Astrocyte (in vitro differentiated cells and primary cell): Measurements from ENCODE around the gene LAS1L. TPM values are rescaled to one million over a fixed set of nuclear protein-coding genes. Genes with fewer than 3 reads are reported as not detected.

Experiments
- DNase-seq: peaks from one replicate; pipeline ENCODE4 v3.0.0-alpha.2; 2010; ENCODE audit warnings: low read depth
- FAIRE-seq: peaks from 2 replicates; lab custom pipeline; 2011; peaks lifted over from hg19 to GRCh38; lab: Jason Lieb, UNC
- H2AFZ ChIP-seq: 2 replicates; pipeline ENCODE4 v1.6.0; 2012; ENCODE audit warnings: low read depth, low read length, inconsistent platforms
- H3K27ac ChIP-seq: 2 replicates; pipeline ENCODE4 v1.5.1; 2011; ENCODE audit warnings: low read depth, low read length, inconsistent platforms
- H3K27me3 ChIP-seq: 2 replicates; pipeline ENCODE4 v1.6.0; 2011; ENCODE audit warnings: low read length, inconsistent platforms; ENCODE audit not compliant: insufficient read depth
- H3K36me3 ChIP-seq: 2 replicates; pipeline ENCODE4 v1.5.1; 2011; ENCODE audit warnings: low read length, inconsistent platforms; ENCODE audit not compliant: insufficient read depth
- H3K4me1 ChIP-seq: 2 replicates; pipeline ENCODE4 v1.5.1; 2011; ENCODE audit warnings: low read length, inconsistent platforms; ENCODE audit not compliant: insufficient read depth
- H3K4me2 ChIP-seq: 2 replicates; pipeline ENCODE4 v1.6.0; 2012; ENCODE audit warnings: low read length, inconsistent platforms
- H3K4me3 ChIP-seq: 2 replicates; pipeline ENCODE4 v1.5.1; 2011; ENCODE audit warnings: low read depth, mild to moderate bottlenecking, low read length, inconsistent platforms; ENCODE audit not compliant: insufficient read depth
- H3K79me2 ChIP-seq: 2 replicates; pipeline ENCODE4 v1.6.0; 2012; ENCODE audit warnings: mild to moderate bottlenecking, low read length, inconsistent platforms; ENCODE audit not compliant: insufficient read depth
- H3K9ac ChIP-seq: 2 replicates; pipeline ENCODE4 v1.6.0; 2012; ENCODE audit warnings: mild to moderate bottlenecking, low read length, inconsistent platforms
- H3K9me3 ChIP-seq: 2 replicates; pipeline ENCODE4 v1.5.1; 2012; ENCODE audit warnings: low read depth, mild to moderate bottlenecking, low read length, inconsistent platforms; ENCODE audit not compliant: insufficient read depth
- H4K20me1 ChIP-seq: 2 replicates; pipeline ENCODE4 v1.6.0; 2012; ENCODE audit warnings: low read length, inconsistent platforms; ENCODE audit not compliant: insufficient read depth
- H3K27ac Mint-ChIP-seq: one replicate; pipeline ENCODE4 v1.8.0; 2021; ENCODE audit warnings: mild to moderate bottlenecking, mixed read lengths; ENCODE audit not compliant: unreplicated experiment
- H3K27me3 Mint-ChIP-seq: one replicate; pipeline ENCODE4 v1.8.0; 2021; ENCODE audit warnings: low read depth, mixed read lengths; ENCODE audit not compliant: unreplicated experiment
- H3K36me3 Mint-ChIP-seq: one replicate; pipeline ENCODE4 v1.8.0; 2021; ENCODE audit warnings: low read depth, mixed read lengths; ENCODE audit not compliant: unreplicated experiment
- H3K4me1 Mint-ChIP-seq: one replicate; pipeline ENCODE4 v1.8.0; 2021; ENCODE audit warnings: low read depth, mixed read lengths; ENCODE audit not compliant: unreplicated experiment
- H3K4me3 Mint-ChIP-seq: one replicate; pipeline ENCODE4 v1.8.0; 2021; ENCODE audit warnings: mild to moderate bottlenecking, moderate library complexity, mixed read lengths; ENCODE audit not compliant: unreplicated experiment
- H3K9me3 Mint-ChIP-seq: one replicate; pipeline ENCODE4 v1.8.0; 2021; ENCODE audit warnings: mild to moderate bottlenecking, mixed read lengths; ENCODE audit not compliant: unreplicated experiment
- EZH2 ChIP-seq: IDR thresholded peaks from 2 replicates; pipeline ENCODE4 v1.6.1; 2012; ENCODE audit warnings: mild to moderate bottlenecking, low read length, inconsistent platforms; ENCODE audit not compliant: insufficient read depth
- total RNA-seq: library from RNA; stranded (reverse); gene quantifications from 2 replicates; pipeline ENCODE4 v1.2.1, GENCODE V29; 2021
- TF ChIP-seq, protein P1 (sequence below): IDR thresholded peaks from 2 replicates; pipeline ENCODE4 v1.5.1; 2011; ENCODE audit warnings: low read depth, mild to moderate bottlenecking, inconsistent platforms, low read length, moderate library complexity; ENCODE audit not compliant: insufficient read depth

LAS1L gene
- total RNA-seq, 1 donor from 2014 or later, result 35.4 TPM

GRCh38 chrX:65532016-65532415 is 2.6 kb downstream of the LAS1L start:
- H3K27ac Mint-ChIP-seq, result no peak overlapping the region
- TF ChIP-seq EZH2, result no peak
- TF ChIP-seq, protein P1, sequence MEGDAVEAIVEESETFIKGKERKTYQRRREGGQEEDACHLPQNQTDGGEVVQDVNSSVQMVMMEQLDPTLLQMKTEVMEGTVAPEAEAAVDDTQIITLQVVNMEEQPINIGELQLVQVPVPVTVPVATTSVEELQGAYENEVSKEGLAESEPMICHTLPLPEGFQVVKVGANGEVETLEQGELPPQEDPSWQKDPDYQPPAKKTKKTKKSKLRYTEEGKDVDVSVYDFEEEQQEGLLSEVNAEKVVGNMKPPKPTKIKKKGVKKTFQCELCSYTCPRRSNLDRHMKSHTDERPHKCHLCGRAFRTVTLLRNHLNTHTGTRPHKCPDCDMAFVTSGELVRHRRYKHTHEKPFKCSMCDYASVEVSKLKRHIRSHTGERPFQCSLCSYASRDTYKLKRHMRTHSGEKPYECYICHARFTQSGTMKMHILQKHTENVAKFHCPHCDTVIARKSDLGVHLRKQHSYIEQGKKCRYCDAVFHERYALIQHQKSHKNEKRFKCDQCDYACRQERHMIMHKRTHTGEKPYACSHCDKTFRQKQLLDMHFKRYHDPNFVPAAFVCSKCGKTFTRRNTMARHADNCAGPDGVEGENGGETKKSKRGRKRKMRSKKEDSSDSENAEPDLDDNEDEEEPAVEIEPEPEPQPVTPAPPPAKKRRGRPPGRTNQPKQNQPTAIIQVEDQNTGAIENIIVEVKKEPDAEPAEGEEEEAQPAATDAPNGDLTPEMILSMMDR, result no peak
- no peak overlapping the region for H2AFZ ChIP-seq
- H3K4me3 ChIP-seq, result no peak overlapping the region
- no peaks in the 10 kb centered on the region for H3K27me3 Mint-ChIP-seq
- peaks cover 7% of the 10 kb centered on the region for H3K4me1 ChIP-seq
- H3K36me3 Mint-ChIP-seq, result peaks cover 6% of the 10 kb centered on the region
- H3K36me3 ChIP-seq, result peaks cover 7% of the 10 kb centered on the region
- peaks cover 30% of the 10 kb centered on the region for H3K79me2 ChIP-seq
- H3K9me3 Mint-ChIP-seq, result no peaks in the 10 kb centered on the region
- H3K27ac ChIP-seq, result no peak overlapping the region
- no peaks in the 10 kb centered on the region for H3K9me3 ChIP-seq
- H3K4me1 Mint-ChIP-seq, result peaks cover 12% of the 10 kb centered on the region
- H3K4me3 Mint-ChIP-seq, result peak overlapping the region; percentile 40
- peaks cover 8% of the 10 kb centered on the region for H4K20me1 ChIP-seq
- no peak overlapping the region for H3K9ac ChIP-seq
- H3K4me2 ChIP-seq, result no peak overlapping the region
- FAIRE-seq (no peak), DNase-seq (no peak)
- H3K27me3 ChIP-seq, result no peaks in the 10 kb centered on the region

DNA sequence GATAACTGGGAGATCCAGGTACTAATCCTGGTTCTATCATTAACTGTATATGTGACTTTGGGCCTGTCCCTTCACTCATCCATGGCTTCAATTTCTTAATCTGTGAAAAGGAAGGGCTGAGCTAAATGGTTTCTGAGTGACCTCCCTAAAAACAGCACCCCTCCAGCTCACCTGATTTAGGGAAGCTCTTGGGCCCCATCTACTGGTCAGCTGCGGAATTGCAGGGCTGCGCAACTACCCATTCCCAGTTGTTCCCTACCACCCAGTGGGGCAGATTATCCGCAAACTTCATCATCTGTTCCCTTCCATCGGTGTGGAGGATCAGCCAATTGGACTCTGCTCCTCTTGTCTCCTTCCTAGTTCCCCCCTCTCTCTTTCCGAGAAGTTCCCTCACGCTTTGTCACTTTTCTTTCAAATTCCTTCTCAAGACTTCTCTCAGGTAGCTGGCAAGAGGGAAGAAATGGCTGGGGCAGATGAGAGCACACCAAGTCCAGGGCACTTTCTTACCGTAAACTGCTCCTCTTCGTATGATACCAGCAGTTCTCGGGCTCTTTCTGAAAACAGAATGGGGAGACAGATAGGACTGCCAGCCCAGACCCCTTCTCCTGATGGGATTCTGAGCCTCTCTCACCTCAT is 5.8 kb downstream of the LAS1L start:
- peaks cover 6% of the 10 kb centered on the region for H3K36me3 Mint-ChIP-seq
- Histone ChIP-seq H3K9ac (no peak overlapping the region), H2AFZ (no peak overlapping the region), H3K79me2 (peaks cover 21% of the 10 kb centered on the region), H3K27me3 (no peaks in the 10 kb centered on the region), H3K9me3 (no peaks in the 10 kb centered on the region), H4K20me1 (peaks cover 8% of the 10 kb centered on the region), H3K36me3 (peaks cover 7% of the 10 kb centered on the region), H3K4me2 (no peak overlapping the region), H3K4me3 (no peak overlapping the region), H3K27ac (no peak overlapping the region), H3K4me1 (peaks cover 7% of the 10 kb centered on the region)
- FAIRE-seq, result peak; percentile 87
- H3K27me3 Mint-ChIP-seq, result no peaks in the 10 kb centered on the region
- peaks cover 12% of the 10 kb centered on the region for H3K4me1 Mint-ChIP-seq
- no peaks in the 10 kb centered on the region for H3K9me3 Mint-ChIP-seq
- no peak overlapping the region for H3K4me3 Mint-ChIP-seq
- H3K27ac Mint-ChIP-seq, result no peak overlapping the region
- TF ChIP-seq, protein P1, result peak; percentile 87
- no peak for TF ChIP-seq EZH2
- no peak for DNase-seq

DNA sequence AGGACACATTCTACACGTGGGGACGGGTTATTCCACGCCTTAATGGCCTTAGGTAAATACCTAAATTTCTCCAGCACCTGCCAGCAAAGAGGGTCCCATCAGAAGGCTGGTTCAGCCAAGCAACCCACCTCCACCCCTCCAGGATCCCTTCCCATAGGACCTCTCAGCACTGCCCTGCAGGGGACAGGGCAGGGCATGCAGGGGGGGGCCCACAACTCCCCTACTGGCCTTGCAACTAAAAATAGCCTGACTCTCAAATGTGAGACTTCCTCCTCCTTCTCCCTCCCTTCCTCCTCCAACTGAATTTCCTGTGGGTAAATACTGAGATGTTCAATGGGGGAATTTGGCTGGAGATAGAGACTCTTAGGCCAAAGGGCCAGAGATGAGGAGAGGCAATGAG is 6.3 kb downstream of the LAS1L start:
- no peak overlapping the region for H3K9ac ChIP-seq
- Mint-ChIP-seq H3K36me3 (peaks cover 6% of the 10 kb centered on the region), H3K9me3 (no peaks in the 10 kb centered on the region), H3K4me1 (peaks cover 11% of the 10 kb centered on the region), H3K27me3 (no peaks in the 10 kb centered on the region), H3K4me3 (no peak overlapping the region), H3K27ac (no peak overlapping the region)
- DNase-seq, result no peak
- H2AFZ ChIP-seq, result no peak overlapping the region
- H3K27ac ChIP-seq, result no peak overlapping the region
- no peak overlapping the region for H3K4me3 ChIP-seq
- H3K36me3 ChIP-seq, result peaks cover 7% of the 10 kb centered on the region
- H3K27me3 ChIP-seq, result no peaks in the 10 kb centered on the region
- no peak overlapping the region for H3K4me2 ChIP-seq
- H3K4me1 ChIP-seq, result peaks cover 2% of the 10 kb centered on the region
- no peaks in the 10 kb centered on the region for H3K9me3 ChIP-seq
- peaks cover 5% of the 10 kb centered on the region for H4K20me1 ChIP-seq
- no peak for TF ChIP-seq EZH2
- peaks cover 16% of the 10 kb centered on the region for H3K79me2 ChIP-seq
- no peak for FAIRE-seq
